KMS-11 (cell line): ENCODE data around the gene ARFGEF3.

ENCODE experiments used
- H2AFZ ChIP-seq: fragments of 200-600 bp; sonication (generic); 2 replicates; pipeline ENCODE4 v1.6.1; 2016; ENCODE audit warnings: antibody characterized with exemption, mixed run types, low read depth
- H3K27ac ChIP-seq: fragments of 200-600 bp; sonication (generic); 2 replicates; pipeline ENCODE4 v1.6.1; 2016; ENCODE audit warnings: mild to moderate bottlenecking, mixed run types
- H3K27me3 ChIP-seq: fragments of 200-600 bp; sonication (generic); 2 replicates; pipeline ENCODE4 v1.6.1; 2017; ENCODE audit warnings: mild to moderate bottlenecking, low read depth, mixed run types, moderate library complexity; ENCODE audit not compliant: insufficient read depth
- H3K36me3 ChIP-seq: fragments of 200-600 bp; sonication (generic); 2 replicates; pipeline ENCODE4 v1.6.1; 2017; ENCODE audit warnings: mild to moderate bottlenecking, mixed run types; ENCODE audit not compliant: insufficient read depth
- H3K4me1 ChIP-seq: fragments of 200-600 bp; sonication (generic); 2 replicates; pipeline ENCODE4 v1.6.1; 2016; ENCODE audit warnings: mild to moderate bottlenecking, low read depth, mixed run types; ENCODE audit not compliant: poor library complexity, severe bottlenecking
- H3K4me2 ChIP-seq: fragments of 200-600 bp; sonication (generic); 2 replicates; pipeline ENCODE4 v1.7.0; 2016; ENCODE audit warnings: mild to moderate bottlenecking, mixed run types
- H3K4me3 ChIP-seq: fragments of 200-600 bp; sonication (generic); IDR thresholded peaks from 2 replicates; pipeline ENCODE4 v1.6.1; 2017; ENCODE audit warnings: low read depth, low read length, mixed read lengths; ENCODE audit not compliant: insufficient read depth
- H3K79me2 ChIP-seq: fragments of 200-600 bp; sonication (generic); 2 replicates; pipeline ENCODE4 v1.6.1; 2016; ENCODE audit warnings: low read depth, mixed run types; ENCODE audit not compliant: insufficient read depth
- H3K9ac ChIP-seq: fragments of 200-600 bp; sonication (generic); 2 replicates; pipeline ENCODE4 v1.6.1; 2016; ENCODE audit warnings: mild to moderate bottlenecking, mixed run types
- H4K20me1 ChIP-seq: fragments of 200-600 bp; sonication (generic); 2 replicates; pipeline ENCODE4 v1.6.1; 2016; ENCODE audit warnings: mild to moderate bottlenecking, mixed run types; ENCODE audit not compliant: insufficient read depth
- TF ChIP-seq, protein P1 (sequence below): fragments of 200-600 bp; sonication (generic); conservative IDR thresholded peaks from 2 replicates; pipeline ENCODE4 v1.6.1; 2017; ENCODE audit warnings: low read depth, mild to moderate bottlenecking, antibody characterized with exemption, low read length, moderate library complexity, mixed read lengths

Gene ARFGEF3

GRCh38 chr6:138371720-138372119 lies 210.0 kb downstream of the ARFGEF3 start:
- no peak overlapping the region for H3K27ac ChIP-seq
- no peaks in the 10 kb centered on the region for H3K4me1 ChIP-seq
- no peaks in the 10 kb centered on the region for H3K36me3 ChIP-seq
- no peak overlapping the region for H3K4me2 ChIP-seq
- TF ChIP-seq, protein P1, sequence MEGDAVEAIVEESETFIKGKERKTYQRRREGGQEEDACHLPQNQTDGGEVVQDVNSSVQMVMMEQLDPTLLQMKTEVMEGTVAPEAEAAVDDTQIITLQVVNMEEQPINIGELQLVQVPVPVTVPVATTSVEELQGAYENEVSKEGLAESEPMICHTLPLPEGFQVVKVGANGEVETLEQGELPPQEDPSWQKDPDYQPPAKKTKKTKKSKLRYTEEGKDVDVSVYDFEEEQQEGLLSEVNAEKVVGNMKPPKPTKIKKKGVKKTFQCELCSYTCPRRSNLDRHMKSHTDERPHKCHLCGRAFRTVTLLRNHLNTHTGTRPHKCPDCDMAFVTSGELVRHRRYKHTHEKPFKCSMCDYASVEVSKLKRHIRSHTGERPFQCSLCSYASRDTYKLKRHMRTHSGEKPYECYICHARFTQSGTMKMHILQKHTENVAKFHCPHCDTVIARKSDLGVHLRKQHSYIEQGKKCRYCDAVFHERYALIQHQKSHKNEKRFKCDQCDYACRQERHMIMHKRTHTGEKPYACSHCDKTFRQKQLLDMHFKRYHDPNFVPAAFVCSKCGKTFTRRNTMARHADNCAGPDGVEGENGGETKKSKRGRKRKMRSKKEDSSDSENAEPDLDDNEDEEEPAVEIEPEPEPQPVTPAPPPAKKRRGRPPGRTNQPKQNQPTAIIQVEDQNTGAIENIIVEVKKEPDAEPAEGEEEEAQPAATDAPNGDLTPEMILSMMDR = no peak
- no peak overlapping the region for H2AFZ ChIP-seq
- no peak overlapping the region for H3K4me3 ChIP-seq
- H3K27me3 ChIP-seq = no peaks in the 10 kb centered on the region
- H4K20me1 ChIP-seq = no peaks in the 10 kb centered on the region
- H3K79me2 ChIP-seq = no peaks in the 10 kb centered on the region
- no peak overlapping the region for H3K9ac ChIP-seq

GRCh38 chr6:138372711-138373463 lies 211.1 kb downstream of the ARFGEF3 start:
- Histone ChIP-seq H3K27me3 (no peaks in the 10 kb centered on the region), H3K27ac (no peak overlapping the region), H3K4me1 (no peaks in the 10 kb centered on the region), H3K4me3 (no peak overlapping the region), H2AFZ (no peak overlapping the region), H3K79me2 (no peaks in the 10 kb centered on the region), H3K36me3 (no peaks in the 10 kb centered on the region), H3K9ac (no peak overlapping the region), H4K20me1 (no peaks in the 10 kb centered on the region), H3K4me2 (no peak overlapping the region)
- TF ChIP-seq, protein P1 = no peak

DNA sequence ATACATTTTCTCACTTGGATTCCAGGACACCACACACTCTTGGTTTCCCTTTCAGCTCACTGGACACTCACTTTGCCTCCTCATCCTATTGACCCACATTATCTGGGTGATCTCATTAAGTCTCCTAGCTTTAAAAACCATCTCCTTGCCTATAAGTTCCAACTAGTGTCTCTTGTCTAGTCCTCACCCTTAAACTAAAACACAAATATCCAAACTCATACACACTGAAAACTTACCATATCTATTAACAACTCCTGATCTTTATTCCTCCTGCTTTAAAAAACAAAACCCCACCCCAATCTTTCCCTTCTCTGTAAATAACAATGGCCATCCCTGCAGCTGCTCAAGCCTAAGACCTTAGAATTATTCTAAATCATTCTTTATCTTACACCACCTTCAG lies 212.5 kb downstream of the ARFGEF3 start:
- H2AFZ ChIP-seq = no peak overlapping the region
- no peak overlapping the region for H3K4me2 ChIP-seq
- H3K4me3 ChIP-seq = no peak overlapping the region
- no peak overlapping the region for H3K27ac ChIP-seq
- no peaks in the 10 kb centered on the region for H3K27me3 ChIP-seq
- no peaks in the 10 kb centered on the region for H4K20me1 ChIP-seq
- no peaks in the 10 kb centered on the region for H3K79me2 ChIP-seq
- TF ChIP-seq, protein P1 = no peak
- no peak overlapping the region for H3K9ac ChIP-seq
- H3K4me1 ChIP-seq = no peaks in the 10 kb centered on the region
- H3K36me3 ChIP-seq = no peaks in the 10 kb centered on the region

DNA sequence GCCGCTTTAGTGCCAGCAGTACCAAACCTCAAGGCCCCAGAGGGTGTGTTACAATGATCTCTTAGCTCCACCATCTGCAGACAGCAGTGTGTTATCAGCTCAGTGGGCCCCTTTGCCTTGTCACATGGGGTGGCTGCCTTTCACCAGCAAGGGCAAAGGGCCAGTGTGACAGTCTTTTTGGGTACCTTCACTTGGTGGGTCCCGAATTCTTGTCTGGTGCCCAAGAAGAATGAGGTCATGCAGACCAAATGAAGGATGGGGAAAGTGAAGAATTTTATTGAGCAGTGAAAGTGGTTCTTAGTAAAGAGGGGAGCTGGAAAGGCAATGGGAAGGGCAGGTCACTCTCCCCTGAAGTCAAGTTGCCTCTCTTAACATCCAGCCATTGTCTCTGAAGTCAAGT lies 213.1 kb downstream of the ARFGEF3 start:
- Histone ChIP-seq H3K27me3 (no peaks in the 10 kb centered on the region), H3K4me1 (no peaks in the 10 kb centered on the region), H3K27ac (no peak overlapping the region), H2AFZ (no peak overlapping the region), H3K4me3 (no peak overlapping the region), H3K79me2 (no peaks in the 10 kb centered on the region), H4K20me1 (no peaks in the 10 kb centered on the region), H3K4me2 (no peak overlapping the region), H3K9ac (no peak overlapping the region), H3K36me3 (no peaks in the 10 kb centered on the region)
- TF ChIP-seq, protein P1 = no peak
